ENCODE results near the gene ELMO1. TPM values are rescaled to one million over a fixed set of nuclear protein-coding genes. Genes with fewer than 3 reads are reported as not detected.

ELMO1 gene
- total and polyA plus RNA-seq, 2 of the 13 experiments (the other 11 are each of a cell fraction or from before 2014, with no cell fraction given) = 0.11 to 0.17 TPM

DNA sequence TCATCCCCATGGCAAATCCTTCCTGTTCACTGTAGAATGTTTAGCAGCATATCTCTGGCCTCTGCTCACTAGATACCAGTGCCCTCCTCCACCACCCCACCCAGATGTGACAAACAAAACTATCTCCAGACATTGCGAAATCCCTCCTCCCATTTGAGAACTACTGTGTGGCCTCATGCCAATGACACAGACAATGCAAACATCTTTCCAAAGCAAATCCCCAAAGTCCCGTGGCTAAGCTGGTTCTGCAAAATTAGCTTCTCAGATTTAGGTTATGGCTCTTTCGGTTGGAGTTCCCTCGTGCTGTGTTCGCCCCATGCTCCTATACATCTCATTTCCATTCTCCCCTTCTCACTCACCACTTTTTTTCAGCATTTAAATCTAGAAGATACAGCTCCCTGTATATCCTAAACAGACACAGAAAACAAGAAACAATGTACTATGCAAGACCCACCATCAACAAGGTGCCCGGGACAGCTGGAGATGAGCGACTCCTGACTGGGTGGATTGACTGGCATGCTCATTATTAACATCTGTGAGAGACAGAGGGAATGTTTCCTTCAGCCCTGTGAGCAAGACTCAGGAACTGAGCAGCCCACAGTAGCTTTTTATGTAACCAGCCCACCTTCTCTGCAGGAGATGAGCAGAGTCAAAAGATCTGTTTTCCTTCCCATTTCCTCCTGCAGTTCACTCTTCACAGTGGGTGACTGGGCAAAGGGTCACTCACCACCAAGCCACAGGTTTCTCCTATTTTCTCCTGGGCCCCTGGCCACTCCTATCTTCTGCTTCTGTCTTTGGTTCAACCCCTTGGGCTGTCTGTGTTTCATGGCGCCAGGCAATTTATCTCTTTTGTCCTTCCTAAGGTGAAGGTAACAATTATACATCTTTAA lies 498.7 kb downstream of the ELMO1 start (continued):
- TF ChIP-seq, protein P1, sequence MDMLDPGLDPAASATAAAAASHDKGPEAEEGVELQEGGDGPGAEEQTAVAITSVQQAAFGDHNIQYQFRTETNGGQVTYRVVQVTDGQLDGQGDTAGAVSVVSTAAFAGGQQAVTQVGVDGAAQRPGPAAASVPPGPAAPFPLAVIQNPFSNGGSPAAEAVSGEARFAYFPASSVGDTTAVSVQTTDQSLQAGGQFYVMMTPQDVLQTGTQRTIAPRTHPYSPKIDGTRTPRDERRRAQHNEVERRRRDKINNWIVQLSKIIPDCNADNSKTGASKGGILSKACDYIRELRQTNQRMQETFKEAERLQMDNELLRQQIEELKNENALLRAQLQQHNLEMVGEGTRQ (IDR thresholded peaks at IDR 0.05; ENCODE audit: low read depth, low read length) = no peak
- TF ChIP-seq, protein P1 (CRISPR knock-in tag; IDR thresholded peaks at IDR 0.05; ENCODE audit: borderline replicate concordance) = no peak
- no peak for TF ChIP-seq ZNF484 (CRISPR knock-in tag; IDR thresholded peaks at IDR 0.05; ENCODE audit: borderline replicate concordance, low read depth)
- peak; percentile 97 for TF ChIP-seq HMG20A (CRISPR knock-in tag; IDR thresholded peaks at IDR 0.05; ENCODE audit: borderline replicate concordance)
- TF ChIP-seq ZNF354B (CRISPR knock-in tag; IDR thresholded peaks at IDR 0.05) = no peak
- TF ChIP-seq, protein P2, sequence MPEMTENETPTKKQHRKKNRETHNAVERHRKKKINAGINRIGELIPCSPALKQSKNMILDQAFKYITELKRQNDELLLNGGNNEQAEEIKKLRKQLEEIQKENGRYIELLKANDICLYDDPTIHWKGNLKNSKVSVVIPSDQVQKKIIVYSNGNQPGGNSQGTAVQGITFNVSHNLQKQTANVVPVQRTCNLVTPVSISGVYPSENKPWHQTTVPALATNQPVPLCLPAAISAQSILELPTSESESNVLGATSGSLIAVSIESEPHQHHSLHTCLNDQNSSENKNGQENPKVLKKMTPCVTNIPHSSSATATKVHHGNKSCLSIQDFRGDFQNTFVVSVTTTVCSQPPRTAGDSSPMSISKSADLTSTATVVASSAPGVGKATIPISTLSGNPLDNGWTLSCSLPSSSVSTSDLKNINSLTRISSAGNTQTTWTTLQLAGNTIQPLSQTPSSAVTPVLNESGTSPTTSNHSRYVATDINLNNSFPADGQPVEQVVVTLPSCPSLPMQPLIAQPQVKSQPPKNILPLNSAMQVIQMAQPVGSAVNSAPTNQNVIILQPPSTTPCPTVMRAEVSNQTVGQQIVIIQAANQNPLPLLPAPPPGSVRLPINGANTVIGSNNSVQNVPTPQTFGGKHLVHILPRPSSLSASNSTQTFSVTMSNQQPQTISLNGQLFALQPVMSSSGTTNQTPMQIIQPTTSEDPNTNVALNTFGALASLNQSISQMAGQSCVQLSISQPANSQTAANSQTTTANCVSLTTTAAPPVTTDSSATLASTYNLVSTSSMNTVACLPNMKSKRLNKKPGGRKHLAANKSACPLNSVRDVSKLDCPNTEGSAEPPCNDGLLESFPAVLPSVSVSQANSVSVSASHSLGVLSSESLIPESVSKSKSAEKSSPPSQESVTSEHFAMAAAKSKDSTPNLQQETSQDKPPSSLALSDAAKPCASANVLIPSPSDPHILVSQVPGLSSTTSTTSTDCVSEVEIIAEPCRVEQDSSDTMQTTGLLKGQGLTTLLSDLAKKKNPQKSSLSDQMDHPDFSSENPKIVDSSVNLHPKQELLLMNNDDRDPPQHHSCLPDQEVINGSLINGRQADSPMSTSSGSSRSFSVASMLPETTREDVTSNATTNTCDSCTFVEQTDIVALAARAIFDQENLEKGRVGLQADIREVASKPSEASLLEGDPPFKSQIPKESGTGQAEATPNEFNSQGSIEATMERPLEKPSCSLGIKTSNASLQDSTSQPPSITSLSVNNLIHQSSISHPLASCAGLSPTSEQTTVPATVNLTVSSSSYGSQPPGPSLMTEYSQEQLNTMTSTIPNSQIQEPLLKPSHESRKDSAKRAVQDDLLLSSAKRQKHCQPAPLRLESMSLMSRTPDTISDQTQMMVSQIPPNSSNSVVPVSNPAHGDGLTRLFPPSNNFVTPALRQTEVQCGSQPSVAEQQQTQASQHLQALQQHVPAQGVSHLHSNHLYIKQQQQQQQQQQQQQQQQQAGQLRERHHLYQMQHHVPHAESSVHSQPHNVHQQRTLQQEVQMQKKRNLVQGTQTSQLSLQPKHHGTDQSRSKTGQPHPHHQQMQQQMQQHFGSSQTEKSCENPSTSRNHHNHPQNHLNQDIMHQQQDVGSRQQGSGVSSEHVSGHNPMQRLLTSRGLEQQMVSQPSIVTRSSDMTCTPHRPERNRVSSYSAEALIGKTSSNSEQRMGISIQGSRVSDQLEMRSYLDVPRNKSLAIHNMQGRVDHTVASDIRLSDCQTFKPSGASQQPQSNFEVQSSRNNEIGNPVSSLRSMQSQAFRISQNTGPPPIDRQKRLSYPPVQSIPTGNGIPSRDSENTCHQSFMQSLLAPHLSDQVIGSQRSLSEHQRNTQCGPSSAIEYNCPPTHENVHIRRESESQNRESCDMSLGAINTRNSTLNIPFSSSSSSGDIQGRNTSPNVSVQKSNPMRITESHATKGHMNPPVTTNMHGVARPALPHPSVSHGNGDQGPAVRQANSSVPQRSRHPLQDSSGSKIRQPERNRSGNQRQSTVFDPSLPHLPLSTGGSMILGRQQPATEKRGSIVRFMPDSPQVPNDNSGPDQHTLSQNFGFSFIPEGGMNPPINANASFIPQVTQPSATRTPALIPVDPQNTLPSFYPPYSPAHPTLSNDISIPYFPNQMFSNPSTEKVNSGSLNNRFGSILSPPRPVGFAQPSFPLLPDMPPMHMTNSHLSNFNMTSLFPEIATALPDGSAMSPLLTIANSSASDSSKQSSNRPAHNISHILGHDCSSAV (CRISPR knock-in tag; IDR thresholded peaks at IDR 0.05; ENCODE audit: borderline replicate concordance) = no peak
- peak; percentile 46; the same call in 1 of the 2 replicates for TF ChIP-seq RXRA (CRISPR knock-in tag; IDR thresholded peaks at IDR 0.05)
- TF ChIP-seq, protein P3, sequence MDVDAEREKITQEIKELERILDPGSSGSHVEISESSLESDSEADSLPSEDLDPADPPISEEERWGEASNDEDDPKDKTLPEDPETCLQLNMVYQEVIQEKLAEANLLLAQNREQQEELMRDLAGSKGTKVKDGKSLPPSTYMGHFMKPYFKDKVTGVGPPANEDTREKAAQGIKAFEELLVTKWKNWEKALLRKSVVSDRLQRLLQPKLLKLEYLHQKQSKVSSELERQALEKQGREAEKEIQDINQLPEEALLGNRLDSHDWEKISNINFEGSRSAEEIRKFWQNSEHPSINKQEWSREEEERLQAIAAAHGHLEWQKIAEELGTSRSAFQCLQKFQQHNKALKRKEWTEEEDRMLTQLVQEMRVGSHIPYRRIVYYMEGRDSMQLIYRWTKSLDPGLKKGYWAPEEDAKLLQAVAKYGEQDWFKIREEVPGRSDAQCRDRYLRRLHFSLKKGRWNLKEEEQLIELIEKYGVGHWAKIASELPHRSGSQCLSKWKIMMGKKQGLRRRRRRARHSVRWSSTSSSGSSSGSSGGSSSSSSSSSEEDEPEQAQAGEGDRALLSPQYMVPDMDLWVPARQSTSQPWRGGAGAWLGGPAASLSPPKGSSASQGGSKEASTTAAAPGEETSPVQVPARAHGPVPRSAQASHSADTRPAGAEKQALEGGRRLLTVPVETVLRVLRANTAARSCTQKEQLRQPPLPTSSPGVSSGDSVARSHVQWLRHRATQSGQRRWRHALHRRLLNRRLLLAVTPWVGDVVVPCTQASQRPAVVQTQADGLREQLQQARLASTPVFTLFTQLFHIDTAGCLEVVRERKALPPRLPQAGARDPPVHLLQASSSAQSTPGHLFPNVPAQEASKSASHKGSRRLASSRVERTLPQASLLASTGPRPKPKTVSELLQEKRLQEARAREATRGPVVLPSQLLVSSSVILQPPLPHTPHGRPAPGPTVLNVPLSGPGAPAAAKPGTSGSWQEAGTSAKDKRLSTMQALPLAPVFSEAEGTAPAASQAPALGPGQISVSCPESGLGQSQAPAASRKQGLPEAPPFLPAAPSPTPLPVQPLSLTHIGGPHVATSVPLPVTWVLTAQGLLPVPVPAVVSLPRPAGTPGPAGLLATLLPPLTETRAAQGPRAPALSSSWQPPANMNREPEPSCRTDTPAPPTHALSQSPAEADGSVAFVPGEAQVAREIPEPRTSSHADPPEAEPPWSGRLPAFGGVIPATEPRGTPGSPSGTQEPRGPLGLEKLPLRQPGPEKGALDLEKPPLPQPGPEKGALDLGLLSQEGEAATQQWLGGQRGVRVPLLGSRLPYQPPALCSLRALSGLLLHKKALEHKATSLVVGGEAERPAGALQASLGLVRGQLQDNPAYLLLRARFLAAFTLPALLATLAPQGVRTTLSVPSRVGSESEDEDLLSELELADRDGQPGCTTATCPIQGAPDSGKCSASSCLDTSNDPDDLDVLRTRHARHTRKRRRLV (CRISPR knock-in tag; IDR thresholded peaks at IDR 0.05) = no peak
- no peak for TF ChIP-seq SNRNP70 (IDR thresholded peaks at IDR 0.05; ENCODE audit: low read depth, low read length)
- no peak for TF ChIP-seq KLF9 (CRISPR knock-in tag; IDR thresholded peaks at IDR 0.05; ENCODE audit: low read depth)
- TF ChIP-seq, protein P4, sequence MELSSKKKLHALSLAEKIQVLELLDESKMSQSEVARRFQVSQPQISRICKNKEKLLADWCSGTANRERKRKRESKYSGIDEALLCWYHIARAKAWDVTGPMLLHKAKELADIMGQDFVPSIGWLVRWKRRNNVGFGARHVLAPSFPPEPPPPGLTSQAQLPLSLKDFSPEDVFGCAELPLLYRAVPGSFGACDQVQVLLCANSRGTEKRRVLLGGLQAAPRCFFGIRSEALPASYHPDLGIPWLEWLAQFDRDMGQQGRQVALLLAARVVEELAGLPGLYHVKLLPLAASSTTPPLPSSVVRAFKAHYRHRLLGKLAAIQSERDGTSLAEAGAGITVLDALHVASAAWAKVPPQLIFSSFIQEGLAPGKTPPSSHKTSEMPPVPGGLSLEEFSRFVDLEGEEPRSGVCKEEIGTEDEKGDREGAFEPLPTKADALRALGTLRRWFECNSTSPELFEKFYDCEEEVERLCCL (CRISPR knock-in tag; IDR thresholded peaks at IDR 0.05; ENCODE audit: borderline replicate concordance) = no peak

Data from HepG2 (cell line).